B cell (primary cell): ENCODE data around the gene SCN3B. TPM values are rescaled to one million over a fixed set of nuclear protein-coding genes. Genes with fewer than 3 reads are reported as not detected.

Experiments
- ATAC-seq: fragments of 200-7000 bp; cut with Tn5 transposase; one replicate; pipeline ENCODE4 v1.10.0; 2021; ENCODE audit warnings: low read depth, mild to moderate bottlenecking, moderate number of reproducible peaks, moderate library complexity
- CTCF ChIA-PET: fragments of 350-600 bp; sonication (Branson Sonifier 250); formaldehyde crosslinking; loops from one replicate; lab custom pipeline; 2021; ENCODE audit warnings: antibody characterized with exemption, inconsistent platforms; lab: Charles Lee
- POLR2A ChIA-PET: fragments of 350-600 bp; sonication (Branson Sonifier 250); formaldehyde crosslinking; loops from one replicate; lab custom pipeline; 2021; ENCODE audit warnings: antibody characterized with exemption; lab: Charles Lee
- DNase-seq: peaks from one replicate; pipeline ENCODE4 v3.0.0; 2013
- H2AFZ ChIP-seq: 2 replicates; pipeline ENCODE4 v1.6.1; 2012; ENCODE audit warnings: mild to moderate bottlenecking, low read depth, low read length; ENCODE audit not compliant: insufficient read depth, poor library complexity, severe bottlenecking
- H3K27ac ChIP-seq, 2 donors: 1 replicate in 1 of 2; 2 replicates in 1 of 2; pipeline ENCODE4 v1.5.1; 2012 to 2013; ENCODE audit warnings: low read length in 2 of 2, mild to moderate bottlenecking in 2 of 2, moderate library complexity in 1 of 2
- H3K27me3 ChIP-seq, 4 experiments: fragments of 200-600 bp in 1 of 4; sonication (generic) in 1 of 4; replicated peaks in 1 of 4; 1 replicate in 2 of 4; 2 replicates in 2 of 4; pipeline versions ENCODE4 v1.6.1 to v1.7.0; 2013 to 2016; ENCODE audit warnings: low read length in 3 of 4, mild to moderate bottlenecking in 2 of 4, mixed read lengths in 1 of 4, moderate library complexity in 1 of 4; ENCODE audit not compliant: insufficient read depth in 4 of 4, control insufficient read depth in 3 of 4; ENCODE audit errors: control extremely low read depth in 1 of 4
- H3K36me3 ChIP-seq, 2 experiments: replicated peaks in 1 of 2; 1 replicate in 1 of 2; 2 replicates in 1 of 2; pipeline versions ENCODE4 v1.6.1 to v1.7.1; 2013; ENCODE audit warnings: low read length in 1 of 2; ENCODE audit not compliant: insufficient read depth in 2 of 2, control insufficient read depth in 1 of 2; ENCODE audit errors: control extremely low read depth in 1 of 2, extremely low read depth in 1 of 2
- H3K4me1 ChIP-seq, 2 donors: fragments of 200-600 bp in 1 of 2; sonication (generic) in 1 of 2; 1 replicate in 1 of 2; 2 replicates in 1 of 2; pipeline versions ENCODE4 v1.5.1 to v1.6.1; 2013 to 2017; ENCODE audit warnings: low read length in 2 of 2; ENCODE audit not compliant: control insufficient read depth in 2 of 2, insufficient read depth in 2 of 2
- H3K4me2 ChIP-seq: replicated peaks from 2 replicates; pipeline ENCODE3; 2012; ENCODE audit warnings: mild to moderate bottlenecking, low read depth, low read length; ENCODE audit not compliant: poor library complexity, severe bottlenecking
- H3K4me3 ChIP-seq, 5 experiments: fragments of 200-600 bp in 1 of 5; sonication (generic) in 1 of 5; 1 replicate in 3 of 5; 2 replicates in 2 of 5; pipeline versions ENCODE4 v1.5.1 to v1.7.0; 2011 to 2016; ENCODE audit warnings: low read length in 4 of 5, mild to moderate bottlenecking in 4 of 5, low read depth in 2 of 5, control low read depth in 1 of 5, moderate library complexity in 1 of 5; ENCODE audit not compliant: insufficient read depth in 1 of 5; ENCODE audit errors: control extremely low read depth in 1 of 5, extremely low read depth in 1 of 5
- H3K79me2 ChIP-seq: fragments of 200-600 bp; sonication (generic); one replicate; pipeline ENCODE4 v1.6.0; 2016; ENCODE audit warnings: low read length; ENCODE audit not compliant: control insufficient read depth, insufficient read depth
- H3K9ac ChIP-seq: fragments of 200-600 bp; sonication (generic); 2 replicates; pipeline ENCODE4 v1.6.1; 2017; ENCODE audit warnings: mild to moderate bottlenecking, low read length, moderate library complexity
- H3K9me3 ChIP-seq, 3 donors: one replicate each; pipeline versions ENCODE4 v1.6.1 to v1.7.1; 2013; ENCODE audit warnings: low read length in 2 of 3; ENCODE audit not compliant: control insufficient read depth in 2 of 3, insufficient read depth in 1 of 3; ENCODE audit errors: control extremely low read depth in 1 of 3
- H4K20me1 ChIP-seq: 2 replicates; pipeline ENCODE4 v1.6.0; 2012; ENCODE audit warnings: mild to moderate bottlenecking, low read length; ENCODE audit not compliant: insufficient read depth, control insufficient read depth, poor library complexity, severe bottlenecking
- H3K27ac Mint-ChIP-seq: one replicate; pipeline ENCODE4 v1.8.0; 2021; ENCODE audit warnings: mixed read lengths
- H3K27me3 Mint-ChIP-seq: one replicate; pipeline ENCODE4 v1.8.0; 2021; ENCODE audit warnings: mixed read lengths
- H3K4me1 Mint-ChIP-seq: one replicate; pipeline ENCODE4 v1.8.0; 2021; ENCODE audit warnings: mixed read lengths
- H3K4me3 Mint-ChIP-seq: one replicate; pipeline ENCODE4 v1.8.0; 2021; ENCODE audit warnings: mixed read lengths
- H3K9me3 Mint-ChIP-seq: one replicate; pipeline ENCODE4 v1.8.0; 2022; ENCODE audit warnings: mixed read lengths; ENCODE audit not compliant: insufficient read depth
- EZH2 ChIP-seq: IDR thresholded peaks from 2 replicates; pipeline ENCODE4 v1.6.1; 2012; ENCODE audit warnings: borderline replicate concordance, low read depth, mild to moderate bottlenecking, moderate library complexity, low read length; ENCODE audit not compliant: insufficient read depth, poor library complexity, severe bottlenecking
- WGBS: methylation state at CpG from one replicate; pipeline ENCODE4 v1.1.5; 2013; ENCODE audit warnings: missing lambda C conversion rate; ENCODE audit not compliant: insufficient coverage; 5-methylcytosine and 5-hydroxymethylcytosine counted together
- intact Hi-C: fragments of 100-400 bp; cut with micrococcal nuclease; formaldehyde crosslinking; loops from one replicate; pipeline ENCODE4 v1.10.0; 2022
- polyA plus RNA-seq: library from polyadenylated mRNA; depleted of rRNA; stranded (reverse); fragments of >200 nt; gene quantifications from 2 replicates; pipeline ENCODE4 v1.2.3, GENCODE V29; 2012
- total RNA-seq, 2 donors: library from RNA; stranded (reverse); fragments of 120-200 nt in 1 of 2; gene quantifications; 1 replicate in 1 of 2; 2 replicates in 1 of 2; pipeline versions ENCODE4 v1.2.3 to v1.2.4, GENCODE V29; 2013 to 2022
- TF ChIP-seq, protein P1 (sequence below): fragments of 200-600 bp; IDR thresholded peaks from one replicate; pipeline ENCODE4 v1.8.0; 2022; ENCODE audit warnings: antibody characterized with exemption, mild to moderate bottlenecking

Gene SCN3B
- total and polyA plus RNA-seq, 2 donors (not counting 1 experiment from before 2014, with no cell fraction given): not detected

DNA sequence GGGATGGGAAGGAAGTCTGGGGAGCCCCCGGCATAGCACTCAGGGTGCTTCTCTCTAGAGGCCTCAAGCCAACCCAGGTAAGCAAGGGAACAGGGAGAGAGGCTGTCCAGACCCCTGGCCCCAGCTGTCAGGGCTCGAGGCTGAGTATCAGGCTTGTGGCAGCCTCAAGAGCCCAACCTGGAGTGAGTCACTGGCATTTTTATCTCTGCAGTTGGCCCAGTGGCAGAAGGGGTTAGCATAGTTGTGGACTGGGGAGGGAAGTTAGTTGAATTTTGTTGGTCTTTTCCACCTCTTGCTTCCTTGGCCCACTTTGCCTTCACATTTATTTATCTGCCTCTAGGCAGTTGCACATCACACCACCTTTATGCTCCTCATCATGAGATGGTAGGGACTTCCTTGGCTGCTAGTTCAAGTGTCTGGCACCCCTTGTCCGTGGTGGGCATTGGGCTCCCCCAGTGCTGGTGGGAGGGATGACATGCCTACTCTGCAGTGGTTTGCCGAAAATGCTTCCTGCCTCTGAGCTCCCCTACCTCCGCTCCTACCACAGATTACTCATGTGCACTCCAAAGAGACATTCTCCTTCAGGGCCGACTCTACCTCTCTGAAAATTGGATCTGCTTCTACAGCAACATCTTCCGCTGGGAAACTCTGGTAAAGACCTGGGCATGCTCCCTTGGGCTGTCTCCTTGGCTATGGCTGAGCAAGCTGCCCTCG is 60.1 kb downstream of the SCN3B start:
- Mint-ChIP-seq H3K27ac (no peak overlapping the region), H3K4me1 (no peaks in the 10 kb centered on the region), H3K9me3 (no peaks in the 10 kb centered on the region), H3K4me3 (no peak overlapping the region), H3K27me3 (no peaks in the 10 kb centered on the region)
- POLR2A ChIA-PET: no interaction called here
- no peak for TF ChIP-seq EZH2
- TF ChIP-seq, protein P1, sequence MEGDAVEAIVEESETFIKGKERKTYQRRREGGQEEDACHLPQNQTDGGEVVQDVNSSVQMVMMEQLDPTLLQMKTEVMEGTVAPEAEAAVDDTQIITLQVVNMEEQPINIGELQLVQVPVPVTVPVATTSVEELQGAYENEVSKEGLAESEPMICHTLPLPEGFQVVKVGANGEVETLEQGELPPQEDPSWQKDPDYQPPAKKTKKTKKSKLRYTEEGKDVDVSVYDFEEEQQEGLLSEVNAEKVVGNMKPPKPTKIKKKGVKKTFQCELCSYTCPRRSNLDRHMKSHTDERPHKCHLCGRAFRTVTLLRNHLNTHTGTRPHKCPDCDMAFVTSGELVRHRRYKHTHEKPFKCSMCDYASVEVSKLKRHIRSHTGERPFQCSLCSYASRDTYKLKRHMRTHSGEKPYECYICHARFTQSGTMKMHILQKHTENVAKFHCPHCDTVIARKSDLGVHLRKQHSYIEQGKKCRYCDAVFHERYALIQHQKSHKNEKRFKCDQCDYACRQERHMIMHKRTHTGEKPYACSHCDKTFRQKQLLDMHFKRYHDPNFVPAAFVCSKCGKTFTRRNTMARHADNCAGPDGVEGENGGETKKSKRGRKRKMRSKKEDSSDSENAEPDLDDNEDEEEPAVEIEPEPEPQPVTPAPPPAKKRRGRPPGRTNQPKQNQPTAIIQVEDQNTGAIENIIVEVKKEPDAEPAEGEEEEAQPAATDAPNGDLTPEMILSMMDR: no peak
- no peak overlapping the region for H3K4me2 ChIP-seq
- DNase-seq (no peak), ATAC-seq (no peak)
- intact Hi-C loops: no loop called here
- H3K27ac ChIP-seq: no peak overlapping the region
- no peaks in the 10 kb centered on the region for H3K27me3 ChIP-seq
- H3K9ac ChIP-seq: no peak overlapping the region
- no peaks in the 10 kb centered on the region for H3K9me3 ChIP-seq
- no peaks in the 10 kb centered on the region for H3K4me1 ChIP-seq
- no peak overlapping the region for H3K4me3 ChIP-seq
- no peak overlapping the region for H2AFZ ChIP-seq
- CTCF ChIA-PET: no interaction called here
- H3K79me2 ChIP-seq: no peaks in the 10 kb centered on the region
- H4K20me1 ChIP-seq: no peaks in the 10 kb centered on the region
- H3K36me3 ChIP-seq: no peaks in the 10 kb centered on the region
- over 99% methylated on average over 7 of the region's 8 CpGs for WGBS

DNA sequence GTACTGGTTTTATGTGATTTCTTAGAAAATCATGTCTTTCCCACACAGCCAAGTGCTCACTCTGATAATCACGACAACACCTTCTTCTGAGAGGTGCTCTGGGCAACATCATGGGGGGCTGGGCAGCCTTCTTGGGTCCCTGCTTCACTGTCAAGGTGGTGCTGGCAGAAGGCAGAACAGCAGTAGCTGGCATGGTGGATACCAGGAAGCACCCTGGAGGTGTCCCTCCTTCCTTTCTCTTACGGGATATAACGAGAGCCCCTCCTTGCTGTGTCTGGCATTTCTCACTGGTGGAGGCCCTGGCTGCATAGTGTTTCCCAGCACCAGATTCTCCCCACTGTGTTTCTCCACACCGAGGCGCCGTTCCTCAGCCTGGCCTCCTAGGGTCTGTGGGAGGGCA is 60.9 kb downstream of the SCN3B start:
- no peak overlapping the region for H3K27ac Mint-ChIP-seq
- H3K4me3 ChIP-seq: no peak overlapping the region
- WGBS: 100% methylated on average over 1 of the region's 6 CpGs
- H3K27me3 Mint-ChIP-seq: no peaks in the 10 kb centered on the region
- no peak overlapping the region for H3K4me3 Mint-ChIP-seq
- intact Hi-C loops: no loop called here
- H2AFZ ChIP-seq: no peak overlapping the region
- no peaks in the 10 kb centered on the region for H3K9me3 ChIP-seq
- H3K79me2 ChIP-seq: no peaks in the 10 kb centered on the region
- no peaks in the 10 kb centered on the region for H3K36me3 ChIP-seq
- H3K4me1 Mint-ChIP-seq: no peaks in the 10 kb centered on the region
- H4K20me1 ChIP-seq: no peaks in the 10 kb centered on the region
- no peak overlapping the region for H3K9ac ChIP-seq
- no peaks in the 10 kb centered on the region for H3K27me3 ChIP-seq
- ChIA-PET CTCF (no interaction called here), POLR2A (no interaction called here)
- TF ChIP-seq, protein P1: no peak
- no peak for TF ChIP-seq EZH2
- no peak overlapping the region for H3K4me2 ChIP-seq
- ATAC-seq: no peak
- H3K9me3 Mint-ChIP-seq: no peaks in the 10 kb centered on the region
- no peak for DNase-seq
- H3K4me1 ChIP-seq: no peaks in the 10 kb centered on the region
- no peak overlapping the region for H3K27ac ChIP-seq
